Cardiac fibroblast (primary cell): ENCODE results near the gene MBTPS1.

Source experiments
- DNase-seq, 2 donors: peaks; one replicate each; pipeline versions ENCODE4 v3.0.0 to v3.0.0-alpha.2; 2010; ENCODE audit warnings: low read depth in 2 of 2
- H3K4me3 ChIP-seq, 2 donors: replicated peaks in 1 of 2; 1 replicate in 1 of 2; 2 replicates in 1 of 2; pipeline ENCODE4 v1.5.1; 2011; ENCODE audit warnings: low read depth in 2 of 2, low read length in 2 of 2, mild to moderate bottlenecking in 2 of 2, moderate library complexity in 1 of 2
- CTCF ChIP-seq: IDR thresholded peaks from one replicate; pipeline ENCODE4 v1.5.1; 2011; ENCODE audit warnings: low read depth, mild to moderate bottlenecking, low read length, inconsistent platforms

MBTPS1 gene

GRCh38 chr16:84053237-84053636 is 63.5 kb downstream of the MBTPS1 start:
- no peak for TF ChIP-seq CTCF
- no peak overlapping the region for H3K4me3 ChIP-seq
- DNase-seq, result no peak

GRCh38 chr16:84052071-84052622 is 64.6 kb downstream of the MBTPS1 start:
- TF ChIP-seq CTCF, result no peak
- no peak for DNase-seq
- no peak overlapping the region for H3K4me3 ChIP-seq

GRCh38 chr16:84050316-84050715 is 66.4 kb downstream of the MBTPS1 start:
- no peak for DNase-seq
- no peak for TF ChIP-seq CTCF
- no peak overlapping the region for H3K4me3 ChIP-seq

GRCh38 chr16:84049403-84050060 is 67.2 kb downstream of the MBTPS1 start:
- DNase-seq, result no peak
- H3K4me3 ChIP-seq, result no peak overlapping the region
- TF ChIP-seq CTCF, result no peak

GRCh38 chr16:84048871-84049270 is 67.9 kb downstream of the MBTPS1 start:
- no peak for TF ChIP-seq CTCF
- no peak for DNase-seq
- no peak overlapping the region for H3K4me3 ChIP-seq

GRCh38 chr16:84048270-84048669 is 68.5 kb downstream of the MBTPS1 start:
- TF ChIP-seq CTCF, result no peak
- DNase-seq, result no peak

GRCh38 chr16:84047626-84048025 is 69.1 kb downstream of the MBTPS1 start:
- DNase-seq, result no peak
- H3K4me3 ChIP-seq, result no peak overlapping the region
- TF ChIP-seq CTCF, result no peak

More at GRCh38 chr16:84048270-84048669, 68.5 kb downstream of the MBTPS1 start:
- no peak overlapping the region for H3K4me3 ChIP-seq
